Measurements from ENCODE around the gene BCKDHB. TPM values are rescaled to one million over a fixed set of nuclear protein-coding genes. Genes with fewer than 3 reads are reported as not detected.

BCKDHB gene
- total RNA-seq, 1 donor from 2014 or later: 17.6 TPM

DNA sequence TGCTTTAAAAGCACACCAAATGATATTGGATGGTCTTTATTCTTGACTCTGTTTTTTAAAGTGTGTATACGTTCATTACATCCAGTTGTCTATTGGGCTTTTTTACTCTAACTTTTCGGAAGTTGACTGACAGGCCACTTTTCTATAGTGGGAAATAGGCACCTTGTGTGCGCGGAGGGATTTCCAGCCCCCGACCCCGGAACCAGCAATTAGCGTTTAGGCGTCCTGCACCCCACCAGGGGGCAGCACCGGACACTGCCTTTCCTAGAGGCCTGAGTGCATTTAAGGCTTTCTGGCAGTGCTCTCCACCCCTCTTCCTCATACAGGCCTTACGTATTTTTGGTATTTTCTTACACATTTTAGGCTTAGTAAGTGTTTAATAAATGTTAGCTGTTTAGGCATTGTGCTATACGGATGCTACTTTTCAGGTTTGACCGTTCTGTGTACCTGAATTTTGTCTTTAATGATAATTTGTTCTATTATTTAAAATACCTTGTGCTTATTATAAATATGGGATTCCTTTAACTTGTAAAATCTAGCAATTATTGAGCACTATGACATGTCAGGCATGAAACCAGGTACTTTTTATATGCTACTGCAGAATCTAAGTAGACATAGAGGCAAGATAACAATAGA lies 231.8 kb downstream of the BCKDHB start:
- H3K4me1 ChIP-seq: no peaks in the 10 kb centered on the region
- H3K27me3 ChIP-seq: no peaks in the 10 kb centered on the region
- ATAC-seq: peak; percentile 91
- H3K27ac ChIP-seq: no peak overlapping the region
- DNase-seq: peak; percentile 79
- no peaks in the 10 kb centered on the region for H3K9me3 ChIP-seq
- no peaks in the 10 kb centered on the region for H3K36me3 ChIP-seq
- TF ChIP-seq CTCF (IDR thresholded peaks at IDR 0.05): peak; percentile 74
- H3K4me3 ChIP-seq: no peak overlapping the region
- intact Hi-C loops (cut with DNase I): no loop called here

DNA sequence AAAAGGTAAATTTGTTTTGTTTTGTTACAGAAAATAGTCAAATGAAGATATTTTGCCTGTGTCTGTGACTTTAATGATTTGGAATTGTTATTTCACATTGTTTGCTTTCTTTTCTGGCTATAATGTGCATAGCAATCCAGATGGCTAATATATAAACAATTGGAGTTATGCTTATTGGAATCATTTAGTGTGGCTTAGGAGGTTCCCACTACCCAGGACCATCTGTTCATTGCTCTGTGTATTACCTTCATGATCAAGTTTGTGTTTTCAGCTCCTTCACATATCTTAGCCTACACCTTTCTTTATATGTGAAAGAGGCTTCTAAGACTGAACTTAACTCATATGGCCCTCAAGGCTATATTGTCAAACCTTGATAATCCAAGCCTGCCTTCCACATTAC lies 232.9 kb downstream of the BCKDHB start:
- Histone ChIP-seq H3K27me3 (no peaks in the 10 kb centered on the region), H3K4me1 (no peaks in the 10 kb centered on the region), H3K27ac (no peak overlapping the region), H3K4me3 (no peak overlapping the region), H3K9me3 (no peaks in the 10 kb centered on the region), H3K36me3 (no peaks in the 10 kb centered on the region)
- no peak for TF ChIP-seq CTCF (IDR thresholded peaks at IDR 0.05)
- intact Hi-C loops (cut with DNase I): no loop called here
- ATAC-seq (no peak), DNase-seq (no peak)

GRCh38 chr6:80340280-80340679 lies 233.8 kb downstream of the BCKDHB start:
- H3K4me3 ChIP-seq: no peak overlapping the region
- ATAC-seq (no peak), DNase-seq (no peak)
- H3K4me1 ChIP-seq: no peaks in the 10 kb centered on the region
- TF ChIP-seq CTCF (IDR thresholded peaks at IDR 0.05): no peak
- no peaks in the 10 kb centered on the region for H3K36me3 ChIP-seq
- no peak overlapping the region for H3K27ac ChIP-seq
- intact Hi-C loops (cut with DNase I): no loop called here
- H3K27me3 ChIP-seq: no peaks in the 10 kb centered on the region
- no peaks in the 10 kb centered on the region for H3K9me3 ChIP-seq

DNA sequence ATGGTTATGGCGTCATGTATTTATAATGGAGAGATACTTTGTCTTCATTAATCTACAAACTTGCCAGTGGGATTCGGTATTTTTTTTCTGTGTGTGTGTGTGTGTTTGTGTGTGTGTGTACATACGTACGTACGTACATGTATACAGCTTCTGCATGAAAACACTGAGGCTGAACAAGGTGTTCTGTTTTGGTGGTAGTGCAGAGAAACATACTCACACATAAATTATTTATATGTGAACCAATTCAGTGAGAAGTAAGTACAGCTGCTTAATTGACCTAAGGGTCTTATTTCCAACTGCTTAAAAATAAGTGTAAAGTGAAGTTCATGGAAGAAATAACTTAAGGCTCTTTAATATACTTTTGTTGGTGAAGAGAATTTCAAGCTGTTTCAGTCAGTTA lies 234.2 kb downstream of the BCKDHB start:
- H3K9me3 ChIP-seq: no peaks in the 10 kb centered on the region
- no peak overlapping the region for H3K27ac ChIP-seq
- no peak for ATAC-seq
- intact Hi-C loops (cut with DNase I): no loop called here
- no peak overlapping the region for H3K4me3 ChIP-seq
- no peaks in the 10 kb centered on the region for H3K4me1 ChIP-seq
- no peak for TF ChIP-seq CTCF (IDR thresholded peaks at IDR 0.05)
- DNase-seq: no peak
- H3K36me3 ChIP-seq: no peaks in the 10 kb centered on the region
- no peaks in the 10 kb centered on the region for H3K27me3 ChIP-seq

- Histone ChIP-seq H3K27ac (no peak overlapping the region), H3K27me3 (no peaks in the 10 kb centered on the region), H3K9me3 (no peaks in the 10 kb centered on the region), H3K4me3 (no peak overlapping the region), H3K36me3 (no peaks in the 10 kb centered on the region), H3K4me1 (no peaks in the 10 kb centered on the region)
- ATAC-seq (no peak), DNase-seq (no peak)
- intact Hi-C loops (cut with DNase I): no loop called here
- no peak for TF ChIP-seq CTCF (IDR thresholded peaks at IDR 0.05)
These were observed 234.9 kb downstream of the BCKDHB start for GRCh38 chr6:80341330-80341729.

DNA sequence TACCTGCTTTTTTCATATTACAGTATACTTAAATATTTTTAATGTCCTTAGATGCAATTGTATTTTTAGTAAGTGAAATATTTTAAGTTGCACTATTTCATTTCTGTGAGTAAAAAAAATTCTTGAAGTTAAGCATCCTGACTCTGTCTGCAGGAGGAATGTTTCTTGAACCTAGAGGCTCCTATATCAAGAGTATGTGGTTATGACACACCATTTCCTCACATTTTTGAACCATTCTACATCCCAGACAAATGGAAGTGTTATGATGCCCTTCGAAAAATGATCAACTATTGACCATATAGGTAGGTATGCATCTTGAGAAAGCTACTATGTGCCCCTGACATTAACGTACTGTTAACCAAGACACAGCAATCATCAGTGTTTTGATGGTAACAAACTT lies 237.0 kb downstream of the BCKDHB start:
- no peak for ATAC-seq
- intact Hi-C loops (cut with DNase I): no loop called here

More for the DNA sequence above, 237.0 kb downstream of the BCKDHB start:
- no peak for DNase-seq
- no peaks in the 10 kb centered on the region for H3K4me1 ChIP-seq
- no peaks in the 10 kb centered on the region for H3K9me3 ChIP-seq
- H3K27ac ChIP-seq: no peak overlapping the region
- H3K4me3 ChIP-seq: no peak overlapping the region
- H3K36me3 ChIP-seq: no peaks in the 10 kb centered on the region
- no peak for TF ChIP-seq CTCF (IDR thresholded peaks at IDR 0.05)
- no peaks in the 10 kb centered on the region for H3K27me3 ChIP-seq

All from upper lobe of right lung (tissue), 1 donor.